Testis (tissue), 3 donors: Measurements from ENCODE around the gene PIP5K1C. TPM values are rescaled to one million over a fixed set of nuclear protein-coding genes. Genes with fewer than 3 reads are reported as not detected.

Experiments
- DNase-seq: peaks from one replicate; pipeline ENCODE4 v3.0.0-alpha.2; 2019
- H3K27ac ChIP-seq, 2 donors: fragments of 200-600 bp; sonication (generic); one replicate each; pipeline ENCODE4 v1.5.1; 2019
- H3K27me3 ChIP-seq: fragments of 200-600 bp; sonication (generic); one replicate; pipeline ENCODE4 v1.5.1; 2019
- H3K36me3 ChIP-seq: fragments of 200-600 bp; sonication (generic); one replicate; pipeline ENCODE4 v1.5.1; 2017; ENCODE audit warnings: low read depth; ENCODE audit errors: missing control alignments
- H3K4me1 ChIP-seq: fragments of 200-600 bp; sonication (generic); one replicate; pipeline ENCODE4 v1.5.1; 2019
- H3K4me3 ChIP-seq, 2 donors: fragments of 200-600 bp; sonication (generic); one replicate each; pipeline ENCODE4 v1.5.1; 2017 to 2019
- H3K9me3 ChIP-seq: fragments of 200-600 bp; sonication (generic); one replicate; pipeline ENCODE4 v1.5.1; 2017
- POLR2A ChIP-seq: fragments of 450-650 bp; IDR thresholded peaks from one replicate; pipeline ENCODE4 v1.6.1; 2017; ENCODE audit warnings: antibody characterized with exemption, mild to moderate bottlenecking, moderate library complexity
- WGBS, 2 donors: methylation state at CpG; one replicate each; pipeline ENCODE4 v1.1.5; 2018; 5-methylcytosine and 5-hydroxymethylcytosine counted together
- intact Hi-C: fragments of 100-400 bp; cut with DNase I; formaldehyde crosslinking; loops from one replicate; pipeline ENCODE4 v1.15.1; 2023; ENCODE audit warnings: low total_unique reads
- polyA plus RNA-seq: library from polyadenylated mRNA; stranded (reverse); fragments of 350-450 nt; fragmentation: Illumina TruSeq; extraction: RNeasy Lipid Tissue Mini Kit (QIAGEN cat#74804); gene quantifications from one replicate; pipeline ENCODE4 v1.2.3, GENCODE V29; 2014; ENCODE audit warnings: low read depth, low replicate concordance; ENCODE audit not compliant: insufficient read depth
- total RNA-seq, 2 donors: library from RNA; depleted of rRNA; stranded (reverse); fragments of >200 nt; gene quantifications; one replicate each; pipeline ENCODE4 v1.2.3, GENCODE V29; 2016
- TF ChIP-seq, protein P1 (sequence below), 3 experiments: fragments of 450-650 bp in 2 of 3; fragments of 200-600 bp in 1 of 3; sonication (generic) in 1 of 3; IDR thresholded peaks; one replicate each; pipeline ENCODE4 v1.5.1; 2016 to 2019; ENCODE audit warnings: antibody characterized with exemption in 3 of 3, mild to moderate bottlenecking in 2 of 3, moderate library complexity in 1 of 3

Gene PIP5K1C
- total and polyA plus RNA-seq, 3 donors from 2014 or later, result 80.2 to 99.1 (median 87.0) TPM

DNA sequence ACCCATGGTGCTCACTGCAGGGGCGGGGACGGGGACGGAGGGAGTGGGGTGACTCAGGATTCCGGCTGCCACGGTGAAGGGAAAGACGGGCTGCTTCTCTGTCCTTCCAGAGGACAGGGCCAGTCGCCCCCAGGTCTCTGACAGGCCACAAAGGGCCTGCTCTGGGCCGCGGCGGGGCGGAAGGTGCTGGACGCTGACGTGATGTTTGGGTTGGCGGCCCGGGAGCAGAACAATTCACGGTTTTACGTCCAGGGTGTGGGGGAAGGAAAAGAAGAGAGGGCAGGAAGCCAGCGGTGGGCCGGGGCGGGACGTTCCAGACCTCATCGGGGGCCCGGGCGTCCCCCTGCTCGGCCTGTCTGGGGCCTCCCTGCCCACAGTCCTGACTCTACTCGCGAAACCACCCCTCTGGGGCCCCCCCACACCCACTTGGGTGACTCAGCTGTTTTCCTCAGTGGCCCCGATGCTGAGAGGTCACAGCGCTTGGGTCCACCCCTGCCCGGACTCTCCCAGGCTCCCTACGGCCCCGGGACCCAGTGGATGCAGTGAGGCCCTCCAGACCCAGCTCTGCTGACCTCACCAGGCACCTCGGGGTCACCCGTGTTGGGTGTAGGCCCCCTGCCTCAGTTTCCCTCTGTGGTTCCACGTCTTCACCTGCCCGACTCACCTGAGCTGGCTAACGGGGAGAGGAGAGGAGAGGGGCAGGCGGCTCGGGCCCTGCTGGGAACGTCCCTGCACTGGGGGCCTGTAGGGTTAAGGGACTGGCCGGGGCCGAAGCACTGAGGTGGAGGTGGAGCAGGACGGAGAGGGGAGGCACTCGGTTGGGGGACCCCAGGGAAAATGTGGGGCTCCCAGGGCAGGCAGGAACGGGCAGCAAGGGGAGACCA lies 29.2 kb downstream of the PIP5K1C start:
- Histone ChIP-seq H3K9me3 (no peaks in the 10 kb centered on the region), H3K4me3 (no peak overlapping the region), H3K27me3 (no peaks in the 10 kb centered on the region), H3K36me3 (no peaks in the 10 kb centered on the region), H3K4me1 (peaks cover 39% of the 10 kb centered on the region), H3K27ac (peak overlapping the region; percentile 90 to 97)
- TF ChIP-seq, protein P1, sequence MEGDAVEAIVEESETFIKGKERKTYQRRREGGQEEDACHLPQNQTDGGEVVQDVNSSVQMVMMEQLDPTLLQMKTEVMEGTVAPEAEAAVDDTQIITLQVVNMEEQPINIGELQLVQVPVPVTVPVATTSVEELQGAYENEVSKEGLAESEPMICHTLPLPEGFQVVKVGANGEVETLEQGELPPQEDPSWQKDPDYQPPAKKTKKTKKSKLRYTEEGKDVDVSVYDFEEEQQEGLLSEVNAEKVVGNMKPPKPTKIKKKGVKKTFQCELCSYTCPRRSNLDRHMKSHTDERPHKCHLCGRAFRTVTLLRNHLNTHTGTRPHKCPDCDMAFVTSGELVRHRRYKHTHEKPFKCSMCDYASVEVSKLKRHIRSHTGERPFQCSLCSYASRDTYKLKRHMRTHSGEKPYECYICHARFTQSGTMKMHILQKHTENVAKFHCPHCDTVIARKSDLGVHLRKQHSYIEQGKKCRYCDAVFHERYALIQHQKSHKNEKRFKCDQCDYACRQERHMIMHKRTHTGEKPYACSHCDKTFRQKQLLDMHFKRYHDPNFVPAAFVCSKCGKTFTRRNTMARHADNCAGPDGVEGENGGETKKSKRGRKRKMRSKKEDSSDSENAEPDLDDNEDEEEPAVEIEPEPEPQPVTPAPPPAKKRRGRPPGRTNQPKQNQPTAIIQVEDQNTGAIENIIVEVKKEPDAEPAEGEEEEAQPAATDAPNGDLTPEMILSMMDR (IDR thresholded peaks at IDR 0.05), result no peak
- no peak for TF ChIP-seq POLR2A
- intact Hi-C loops, result loop anchor here (2.0 kb wide), 1 partner anchor 30 kb away; the partner anchor contains the start of gene PIP5K1C
- WGBS, 2 donors, result 49 to 51% methylated on average over 22 to 45 of the region's 45 CpGs
- peak; percentile 70 for DNase-seq

DNA sequence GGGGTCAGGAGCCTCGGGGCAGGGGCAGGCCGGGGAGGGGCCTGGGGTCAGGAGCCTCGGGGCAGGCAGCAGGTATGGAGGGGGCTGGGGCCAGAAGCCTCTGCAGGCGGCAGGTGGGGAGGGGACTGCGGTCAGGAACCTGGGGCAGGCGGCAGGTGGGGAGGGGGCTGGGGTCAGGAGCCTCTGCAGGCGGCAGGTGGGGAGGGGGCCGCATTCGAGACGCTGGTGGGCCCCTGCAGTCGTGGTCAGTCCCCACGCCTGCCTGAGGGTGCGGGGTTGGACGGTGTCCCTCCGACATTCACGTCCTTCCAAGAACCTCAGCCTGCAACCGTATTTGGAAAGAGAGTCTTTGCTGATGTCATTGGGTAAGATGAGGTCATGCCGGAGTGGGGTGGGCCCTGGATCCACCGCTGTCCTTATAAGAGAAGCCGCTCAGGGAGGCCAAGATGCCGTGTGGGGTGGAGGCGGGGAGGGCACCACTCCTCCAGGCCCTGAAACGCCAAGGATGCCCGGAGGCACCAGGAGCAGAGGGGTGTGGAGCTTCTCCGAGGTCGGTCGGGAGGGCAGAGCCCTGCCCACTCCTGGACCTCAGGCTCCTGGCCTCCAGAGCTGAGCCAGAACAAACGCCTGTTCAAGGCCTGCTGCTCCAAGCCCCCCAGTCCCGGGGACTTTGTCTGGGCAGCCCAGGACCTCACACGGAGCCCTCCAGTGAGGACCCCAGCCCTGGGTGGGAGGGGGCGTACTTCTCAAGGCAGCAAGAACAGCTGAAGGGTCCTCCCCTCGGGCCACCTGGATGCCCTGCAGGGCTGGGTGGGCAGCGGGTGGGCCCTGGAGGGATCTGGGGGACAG lies 30.1 kb downstream of the PIP5K1C start:
- H3K27me3 ChIP-seq, result no peaks in the 10 kb centered on the region
- H3K4me1 ChIP-seq, result peaks cover 39% of the 10 kb centered on the region
- DNase-seq, result peak; percentile 76
- H3K27ac ChIP-seq, result peak overlapping the region; percentile 90 to 97
- peak; percentile 66 for TF ChIP-seq POLR2A
- TF ChIP-seq, protein P1 (IDR thresholded peaks at IDR 0.05), result no peak
- H3K9me3 ChIP-seq, result no peaks in the 10 kb centered on the region
- WGBS, 2 donors, result 41 to 47% methylated on average over 25 to 29 of the region's 33 CpGs
- intact Hi-C loops, result loop anchor here (2.0 kb wide), 1 partner anchor 31 kb away; the partner anchor contains the start of gene PIP5K1C
- no peak overlapping the region for H3K4me3 ChIP-seq
- no peaks in the 10 kb centered on the region for H3K36me3 ChIP-seq

- intact Hi-C loops, result no loop called here
- H3K4me3 ChIP-seq, result no peak overlapping the region
- H3K9me3 ChIP-seq, result no peaks in the 10 kb centered on the region
- no peak for DNase-seq
- TF ChIP-seq, protein P1 (IDR thresholded peaks at IDR 0.05), result no peak
- TF ChIP-seq POLR2A, result no peak
- no peaks in the 10 kb centered on the region for H3K27me3 ChIP-seq
- WGBS, 2 donors, result 67 to 75% methylated on average over 21 to 27 of the region's 39 CpGs
- no peaks in the 10 kb centered on the region for H3K36me3 ChIP-seq
- H3K27ac ChIP-seq, result peak overlapping the region; percentile 90 to 97
- peaks cover 39% of the 10 kb centered on the region for H3K4me1 ChIP-seq
Measured at GRCh38 chr19:3669082-3669946, 31.0 kb downstream of the PIP5K1C start.

DNA sequence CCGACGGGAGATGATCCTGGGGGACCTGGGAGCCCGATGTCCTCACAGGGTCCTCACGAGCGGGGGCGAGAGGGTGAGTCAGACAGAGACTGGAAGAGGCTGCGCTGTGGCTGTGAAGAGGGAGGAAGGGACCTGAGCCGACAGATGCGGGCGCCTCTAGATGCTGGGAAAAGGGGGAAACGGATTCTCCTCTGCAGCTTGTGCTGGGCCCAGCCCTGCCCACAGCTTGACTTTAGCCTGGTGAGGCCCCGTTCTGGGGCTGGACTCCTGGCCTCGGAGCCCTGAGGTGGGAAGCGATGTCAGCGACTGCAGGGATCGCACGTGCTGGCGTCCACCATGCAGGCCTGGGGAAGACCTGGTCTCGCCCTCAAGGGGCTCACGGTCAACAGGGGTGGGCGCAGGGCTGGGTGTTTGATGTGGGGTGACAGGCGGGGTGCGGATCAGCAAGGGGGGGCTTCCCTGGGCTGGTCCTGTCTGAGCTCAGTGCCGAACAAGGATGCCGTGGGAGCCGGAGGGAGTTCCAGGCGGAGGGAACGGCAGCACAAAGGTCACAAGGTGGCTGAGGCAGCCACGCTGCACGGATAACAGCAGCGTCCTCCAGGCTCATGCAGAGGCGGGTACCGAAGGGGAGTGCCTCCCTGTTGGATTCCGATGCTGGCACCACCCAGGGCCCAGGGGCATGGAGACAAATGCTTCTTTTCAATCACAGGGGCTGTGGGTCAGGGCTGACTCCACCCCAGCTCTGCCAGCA lies 31.8 kb downstream of the PIP5K1C start:
- Histone ChIP-seq H3K9me3 (no peaks in the 10 kb centered on the region), H3K4me3 (no peak overlapping the region), H3K27me3 (no peaks in the 10 kb centered on the region), H3K4me1 (peaks cover 39% of the 10 kb centered on the region), H3K27ac (peak overlapping the region; percentile 90 to 97), H3K36me3 (no peaks in the 10 kb centered on the region)
- TF ChIP-seq, protein P1 (IDR thresholded peaks at IDR 0.05), result no peak
- TF ChIP-seq POLR2A, result no peak
- DNase-seq, result peak; percentile 41
- WGBS, 2 donors, result 61 to 65% methylated on average over 20 to 34 of the region's 34 CpGs
- intact Hi-C loops, result no loop called here
